RWPE1 (cell line): ENCODE measurements around the gene CMPK2.

Source experiments
- CTCF ChIA-PET: fragments of 350-600 bp; sonication (Branson Sonifier 250); formaldehyde crosslinking; extraction: SDS; loops from one replicate; lab custom pipeline; 2021; lab: Yijun Ruan, JAX
- POLR2A ChIA-PET: fragments of 400-600 bp; formaldehyde crosslinking; extraction: SDS; loops from one replicate; lab custom pipeline; 2020; ENCODE audit warnings: antibody characterized with exemption; ENCODE audit not compliant: low non-redundant PET; lab: Yijun Ruan, JAX
- DNase-seq: peaks from one replicate; pipeline ENCODE4 v3.0.0; 2012; ENCODE audit warnings: low spot score
- H3K27ac ChIP-seq: fragments of 450-650 bp; 2 replicates; pipeline ENCODE4 v1.5.1; 2017
- CTCF ChIP-seq: fragments of 450-650 bp; conservative IDR thresholded peaks from 2 replicates; pipeline ENCODE4 v1.5.1; 2017; ENCODE audit warnings: low read depth, mild to moderate bottlenecking

Gene CMPK2

GRCh38 chr2:6881516-6881915, 15.8 kb upstream of the CMPK2 start:
- CTCF ChIA-PET: no interaction called here
- no peak for TF ChIP-seq CTCF
- DNase-seq: no peak
- POLR2A ChIA-PET: no interaction called here
- H3K27ac ChIP-seq: no peak overlapping the region

GRCh38 chr2:6881046-6881445, 15.3 kb upstream of the CMPK2 start:
- CTCF ChIA-PET: no interaction called here
- no peak for DNase-seq
- POLR2A ChIA-PET: no interaction called here
- no peak overlapping the region for H3K27ac ChIP-seq
- no peak for TF ChIP-seq CTCF

GRCh38 chr2:6880200-6880733, 14.6 kb upstream of the CMPK2 start:
- ChIA-PET POLR2A (no interaction called here), CTCF (interaction anchor here (0.8 to 1.1 kb wide), 2 partner anchors 8 to 14 kb away, joined by 3 to 5 read pairs; no protein-coding TSS in a partner anchor)
- DNase-seq: no peak
- H3K27ac ChIP-seq: no peak overlapping the region
- TF ChIP-seq CTCF: no peak

- DNase-seq: no peak
- CTCF ChIA-PET: interaction anchor here (0.6 kb wide), 1 partner anchor 1341 kb away, joined by 3 read pairs; no protein-coding TSS in a partner anchor
- POLR2A ChIA-PET: no interaction called here
- no peak for TF ChIP-seq CTCF
- no peak overlapping the region for H3K27ac ChIP-seq
Measured at GRCh38 chr2:6879011-6879410, 13.3 kb upstream of the CMPK2 start.

- no peak for TF ChIP-seq CTCF
- ChIA-PET CTCF (interaction anchor here (0.5 to 1.4 kb wide), 2 partner anchors 12 to 1162 kb away, joined by 4 to 5 read pairs; no protein-coding TSS in a partner anchor), POLR2A (no interaction called here)
- no peak for DNase-seq
- H3K27ac ChIP-seq: no peak overlapping the region
Measured at GRCh38 chr2:6878549-6878948, 12.8 kb upstream of the CMPK2 start.

- ChIA-PET POLR2A (interaction anchor here (0.9 kb wide), 1 partner anchor 12 kb away, joined by 3 read pairs; no protein-coding TSS in a partner anchor), CTCF (interaction anchor here (0.5 to 1.4 kb wide), 4 partner anchors 11 to 1161 kb away, joined by 3 to 5 read pairs (median 4); no protein-coding TSS in a partner anchor)
- peak; percentile 64 for DNase-seq
- H3K27ac ChIP-seq: no peak within 1 kb of the TSS
- TF ChIP-seq CTCF: no peak
Measured at GRCh38 chr2:6877402-6878304, 11.9 kb upstream of the CMPK2 start, which contains the start of gene RSAD2. Gene RSAD2, plus strand, starts transcription at chr2:6877777. Its CDS starts 24 bp downstream, at chr2:6877801.
